DMS153 (cell line): ENCODE results near the gene DGCR8.

Source experiments
- DNase-seq: peaks from one replicate; lab custom pipeline; 2025; lab: John Stamatoyannopoulos, UW

The DGCR8 gene

GRCh38 chr22:20052309-20053259, 27.5 kb upstream of the DGCR8 start:
- no peak for DNase-seq

DNA sequence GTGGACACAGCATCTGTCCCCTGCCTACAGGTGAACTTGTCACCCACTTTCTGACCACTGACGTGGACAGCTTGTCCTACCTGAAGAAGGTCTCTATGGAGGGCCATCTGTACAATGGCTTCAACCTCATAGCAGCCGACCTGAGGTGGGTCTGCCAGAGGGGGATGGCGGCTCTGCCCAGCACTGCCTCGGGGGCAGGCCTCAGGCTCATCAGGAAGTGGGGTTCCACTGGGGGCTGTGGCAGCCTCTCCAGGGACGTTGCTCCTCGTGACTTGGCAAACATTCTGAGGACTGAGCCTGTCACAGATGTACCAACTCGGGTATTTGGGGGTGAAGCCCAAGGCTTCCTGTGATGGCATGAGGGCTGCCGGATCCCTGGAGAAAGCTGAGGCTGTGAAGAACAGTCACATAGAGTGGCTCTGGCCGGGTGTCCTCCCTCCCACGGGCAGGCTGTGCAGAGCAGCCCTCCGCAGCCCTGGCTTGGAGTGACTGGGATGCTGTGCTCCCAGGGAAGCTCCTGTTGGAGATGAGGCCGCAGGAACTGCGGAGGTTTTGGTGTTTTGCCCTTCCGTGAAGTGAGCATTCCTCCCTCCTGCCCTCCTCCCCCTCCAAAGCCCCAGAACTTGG, 26.5 kb upstream of the DGCR8 start:
- DNase-seq = no peak

DNA sequence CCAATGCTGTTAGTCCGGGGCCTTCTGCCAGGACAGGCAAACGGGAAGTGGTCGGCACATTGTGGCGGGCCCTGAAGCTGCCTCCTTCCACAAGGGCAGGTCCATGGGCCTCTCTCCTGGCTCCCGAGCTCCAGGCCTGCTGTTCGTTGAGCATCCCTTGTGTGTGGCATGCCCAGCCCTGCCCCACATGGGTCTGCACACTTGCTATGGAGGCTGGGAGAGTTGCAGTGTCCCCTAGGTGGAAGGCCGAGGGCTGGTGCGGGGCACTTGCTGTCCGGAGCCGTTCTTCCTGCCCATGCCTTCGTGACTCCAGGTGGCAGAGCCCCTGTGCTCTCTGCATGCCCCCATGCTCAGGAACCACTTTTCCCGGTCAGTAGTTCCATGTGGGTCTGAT, 26.0 kb upstream of the DGCR8 start:
- no peak for DNase-seq

GRCh38 chr22:20054485-20054884, 25.6 kb upstream of the DGCR8 start:
- no peak for DNase-seq

- DNase-seq = no peak
Measured at GRCh38 chr22:20055144-20055543, 24.9 kb upstream of the DGCR8 start.

GRCh38 chr22:20055654-20056053, 24.4 kb upstream of the DGCR8 start:
- no peak for DNase-seq

- no peak for DNase-seq
Measured at GRCh38 chr22:20056161-20056560, 23.9 kb upstream of the DGCR8 start.

DNA sequence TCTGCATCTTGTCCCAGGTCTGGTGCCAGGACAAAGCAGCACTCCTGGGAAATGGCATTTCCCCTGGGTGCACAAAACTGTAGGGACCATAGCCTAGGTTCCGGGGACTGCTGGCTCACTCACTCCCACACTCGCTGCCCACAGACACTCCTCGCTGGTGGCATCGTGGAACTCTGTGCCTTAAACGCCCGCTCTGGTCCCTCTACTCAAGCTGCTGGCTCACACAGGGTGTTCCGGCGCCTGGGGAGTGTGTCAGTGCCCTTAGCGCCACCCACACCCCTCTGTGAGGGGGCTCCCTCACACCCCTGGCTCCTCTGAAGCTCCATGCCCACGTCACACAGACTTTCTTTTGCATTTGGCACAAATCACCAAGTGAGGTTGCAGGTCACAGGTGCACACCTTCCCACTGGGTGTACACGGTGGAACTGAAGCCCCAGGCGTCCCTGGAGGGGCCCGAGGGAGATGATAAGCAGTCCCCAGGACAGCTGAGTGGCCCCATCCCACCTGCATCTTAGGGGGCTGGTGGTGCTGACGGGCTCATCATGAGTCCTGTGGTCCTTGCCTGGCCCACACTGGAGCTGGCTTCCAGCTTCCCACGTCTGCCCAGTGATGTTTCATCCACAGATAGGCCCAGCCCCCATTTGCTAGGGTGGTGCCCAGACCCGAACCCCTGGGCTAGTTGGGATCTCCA, 23.2 kb upstream of the DGCR8 start:
- no peak for DNase-seq

DNA sequence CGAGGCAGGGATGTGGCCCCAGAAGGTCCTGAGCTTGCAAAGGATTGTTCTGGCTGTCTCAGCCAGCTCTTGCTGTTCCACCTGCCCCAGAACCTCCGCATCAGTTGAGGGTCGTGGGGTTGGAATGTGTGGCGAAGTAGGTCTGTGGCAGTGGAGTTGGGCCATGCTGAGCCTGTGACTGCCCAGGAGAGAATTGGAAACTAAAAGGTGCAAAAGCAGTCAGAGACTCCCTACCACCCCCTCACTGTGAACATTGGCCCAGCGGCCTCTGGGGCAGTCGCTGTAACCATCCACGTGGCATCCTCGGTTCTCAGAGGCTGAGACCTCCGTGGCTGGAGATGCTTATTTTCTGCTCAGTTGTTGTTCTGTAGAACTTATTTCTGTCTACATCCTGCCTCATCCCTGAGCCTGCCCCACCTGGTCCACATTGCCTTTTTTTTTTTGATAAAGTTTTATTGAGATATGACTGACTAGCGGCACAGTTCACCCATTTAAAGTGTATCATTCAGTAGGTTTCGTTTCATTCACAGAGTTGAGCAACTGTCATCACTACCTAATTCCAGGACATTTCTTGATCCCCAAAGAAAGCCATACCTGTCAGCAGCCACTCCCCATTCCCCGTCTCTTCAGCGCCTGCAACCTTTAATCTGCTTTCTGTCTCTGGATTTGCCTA, 22.3 kb upstream of the DGCR8 start:
- DNase-seq = no peak

- no peak for DNase-seq
Measured at GRCh38 chr22:20058989-20059770, 20.9 kb upstream of the DGCR8 start.

GRCh38 chr22:20060700-20061480, 19.2 kb upstream of the DGCR8 start:
- no peak for DNase-seq

DNA sequence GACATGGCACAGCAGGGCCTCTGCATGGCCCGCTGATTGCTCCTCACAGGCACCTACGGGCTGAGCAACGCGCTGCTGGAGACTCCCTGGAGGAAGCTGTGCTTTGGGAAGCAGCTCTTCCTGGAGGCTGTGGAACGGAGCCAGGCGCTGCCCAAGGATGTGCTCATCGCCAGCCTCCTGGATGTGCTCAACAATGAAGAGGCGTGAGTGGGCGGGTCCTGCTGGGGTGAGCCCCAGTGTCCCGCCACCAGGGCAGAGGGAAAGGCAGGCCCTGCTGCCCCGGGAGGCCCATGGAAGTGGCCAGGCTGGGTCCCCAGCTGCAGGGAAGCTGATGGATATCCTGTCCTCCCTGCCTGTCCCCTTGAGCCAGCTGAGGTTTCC, 18.6 kb upstream of the DGCR8 start:
- DNase-seq = no peak

DNA sequence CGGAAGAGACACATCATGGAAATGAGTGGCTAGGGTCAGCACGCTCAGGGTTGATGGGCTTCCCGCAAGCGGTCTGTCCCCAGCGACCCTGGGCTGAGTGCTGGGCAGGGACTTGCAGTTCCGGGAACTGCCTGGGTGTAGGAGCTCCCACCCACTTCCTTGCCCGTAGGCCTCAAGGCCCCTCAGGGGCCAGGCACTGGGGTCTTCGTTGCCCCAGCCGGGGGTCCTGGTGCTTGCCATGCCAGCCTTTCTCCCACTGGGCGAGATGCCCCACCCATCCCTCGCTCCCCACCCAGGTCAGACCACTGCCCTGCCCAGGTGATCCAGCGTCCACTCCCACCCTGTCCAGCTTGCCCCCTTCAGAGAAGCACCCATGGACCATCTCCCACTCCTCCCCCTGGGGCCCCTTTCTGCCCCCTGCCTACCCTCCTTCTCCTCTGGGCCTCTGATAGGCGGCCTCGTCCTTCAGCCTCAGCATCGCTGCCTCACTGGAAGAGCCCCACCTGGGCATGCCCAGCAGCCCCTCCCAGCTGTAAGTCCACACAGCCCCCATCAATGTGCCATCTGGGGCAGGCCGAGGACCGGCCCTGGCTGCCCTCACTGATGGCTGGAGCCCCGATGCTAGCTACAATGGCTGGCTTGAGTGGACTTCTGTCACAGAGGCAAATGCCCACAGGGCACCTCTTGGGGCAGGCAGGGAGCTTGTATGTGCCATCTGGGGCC, 17.8 kb upstream of the DGCR8 start:
- no peak for DNase-seq

GRCh38 chr22:20062766-20063083, 17.3 kb upstream of the DGCR8 start:
- no peak for DNase-seq

DNA sequence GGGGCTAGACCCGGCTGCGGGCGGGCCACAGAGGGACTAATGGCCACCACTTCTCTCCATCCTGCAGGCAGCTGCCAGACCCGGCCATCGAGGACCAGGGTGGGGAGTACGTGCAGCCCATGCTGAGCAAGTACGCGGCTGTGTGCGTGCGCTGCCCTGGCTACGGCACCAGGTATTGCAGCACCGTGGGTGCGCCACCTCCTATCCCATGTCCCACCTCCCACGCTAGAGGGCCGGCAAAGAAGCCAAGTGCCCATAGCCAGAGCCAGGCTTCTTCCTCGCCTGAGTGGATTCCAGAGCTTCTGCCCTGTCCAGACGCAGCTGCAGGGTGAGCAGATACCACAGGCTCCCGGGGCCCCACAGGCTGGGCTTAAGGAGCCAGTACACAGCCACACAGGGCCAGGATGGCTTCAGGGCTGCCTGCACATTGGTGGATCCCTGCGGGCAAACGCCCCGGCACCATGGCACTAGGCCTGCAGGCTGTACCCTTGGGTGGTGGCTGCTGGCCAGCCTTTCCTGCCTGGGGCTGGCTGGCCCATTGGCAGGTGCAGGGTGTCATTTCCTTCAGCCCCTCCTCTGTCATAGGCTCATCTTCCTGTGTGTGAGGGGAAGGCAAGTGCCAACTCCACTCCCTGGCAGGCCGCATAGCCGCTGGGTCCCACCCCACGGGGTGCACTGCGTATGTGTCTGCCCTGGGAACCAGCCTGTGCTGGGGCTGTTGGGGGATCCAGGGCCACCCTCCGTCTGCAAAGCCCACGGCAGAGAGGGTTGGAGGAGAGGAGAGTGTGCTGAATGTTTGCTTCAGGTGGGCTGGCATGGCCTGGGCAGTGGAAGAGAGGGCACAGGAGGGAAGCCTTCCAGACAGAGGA, 16.5 kb upstream of the DGCR8 start:
- DNase-seq = no peak

DNA sequence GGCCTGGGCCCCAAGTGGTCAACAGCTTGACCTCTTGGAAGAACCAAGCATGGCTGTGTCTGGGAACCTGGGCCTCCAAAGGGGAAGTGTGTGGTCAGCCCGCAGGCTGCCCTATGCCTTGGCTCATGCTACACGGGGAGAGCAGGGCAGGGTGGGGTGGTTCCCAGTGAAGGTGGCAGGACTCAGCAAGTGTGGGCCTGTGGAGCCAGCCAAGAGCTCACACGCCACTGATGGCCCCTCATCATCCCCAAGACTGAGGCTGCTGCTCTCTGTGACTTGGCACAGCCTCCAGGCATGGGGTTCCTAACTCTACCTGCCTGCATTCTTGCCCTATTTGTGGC, 15.9 kb upstream of the DGCR8 start:
- DNase-seq = no peak

DNA sequence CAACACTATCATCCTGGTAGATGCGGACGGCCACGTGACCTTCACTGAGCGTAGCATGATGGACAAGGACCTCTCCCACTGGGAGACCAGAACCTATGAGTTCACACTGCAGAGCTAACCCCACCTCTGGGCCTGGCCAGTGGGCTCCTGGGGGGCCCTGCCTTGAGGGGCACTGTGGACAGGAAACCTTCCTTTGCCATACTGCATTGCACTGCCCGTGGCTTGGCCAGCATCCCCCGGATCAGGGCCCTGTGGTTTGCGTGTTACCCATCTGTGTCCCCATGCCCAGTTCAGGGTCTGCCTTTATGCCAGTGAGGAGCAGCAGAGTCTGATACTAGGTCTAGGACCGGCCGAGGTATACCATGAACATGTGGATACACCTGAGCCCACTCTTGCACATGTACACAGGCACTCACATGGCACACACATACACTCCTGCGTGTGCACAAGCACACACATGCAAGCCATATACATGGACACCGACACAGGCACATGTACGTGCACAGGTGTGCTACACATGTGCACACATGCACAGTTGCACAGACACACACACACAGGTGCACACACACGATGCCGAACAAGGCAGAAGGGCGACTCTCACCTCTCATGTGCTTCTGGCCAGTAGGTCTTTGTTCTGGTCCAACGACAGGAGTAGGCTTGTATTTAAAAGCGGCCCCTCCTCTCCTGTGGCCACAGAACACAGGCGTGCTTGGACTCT, 15.3 kb upstream of the DGCR8 start:
- DNase-seq = no peak

DNA sequence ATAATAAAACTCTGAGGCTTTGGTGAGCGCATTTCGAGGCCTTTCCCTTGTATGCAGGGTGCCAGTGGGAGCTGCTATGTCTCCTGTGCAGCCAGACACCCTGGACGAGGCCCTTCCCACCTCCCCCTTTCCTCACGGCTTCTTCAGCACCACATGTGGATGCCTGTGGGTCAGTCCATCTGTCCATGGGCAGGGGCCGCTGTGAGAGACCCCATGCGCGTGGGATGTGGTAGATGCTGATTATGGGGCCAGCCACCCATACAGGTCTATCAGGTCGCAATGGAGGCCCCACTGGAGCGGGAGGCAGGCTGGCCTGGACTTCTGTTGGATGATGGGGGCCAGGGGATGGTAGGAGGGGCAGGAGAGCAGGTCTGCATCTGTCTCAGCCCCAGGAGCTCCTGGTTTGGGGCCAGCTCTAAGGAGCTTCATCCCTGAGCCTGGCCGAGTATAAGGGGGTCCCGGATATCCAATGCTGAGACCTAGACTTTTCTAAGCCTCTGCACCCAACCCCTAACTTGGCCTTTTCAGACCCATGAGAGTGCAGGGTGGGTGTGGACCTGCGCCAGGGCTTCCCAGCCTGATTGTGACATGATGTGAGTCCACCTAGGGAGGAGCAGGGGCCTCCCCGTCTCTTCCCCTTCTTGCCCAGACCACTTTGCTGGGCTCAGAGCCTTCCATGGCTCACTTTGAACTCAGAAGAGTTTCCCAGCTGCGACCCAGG, 14.0 kb upstream of the DGCR8 start:
- DNase-seq = no peak
